Karpas-422 (cell line): ENCODE results near the gene AJAP1. TPM values are rescaled to one million over a fixed set of nuclear protein-coding genes. Genes with fewer than 3 reads are reported as not detected.

Source experiments
- DNase-seq: peaks from one replicate; pipeline ENCODE4 v3.0.0-alpha.2; 2015
- H2AFZ ChIP-seq: fragments of 200-600 bp; sonication (generic); 2 replicates; pipeline ENCODE4 v1.6.1; 2014; ENCODE audit warnings: antibody characterized with exemption, low read length, mixed read lengths
- H3K27ac ChIP-seq: fragments of 200-600 bp; sonication (generic); 2 replicates; pipeline ENCODE4 v1.5.1; 2014; ENCODE audit warnings: mild to moderate bottlenecking, low read length, moderate library complexity
- H3K27me3 ChIP-seq: fragments of 200-600 bp; sonication (generic); 2 replicates; pipeline ENCODE4 v1.6.1; 2014; ENCODE audit warnings: low read length, mixed read lengths
- H3K36me3 ChIP-seq: fragments of 200-600 bp; sonication (generic); 2 replicates; pipeline ENCODE4 v1.6.1; 2014; ENCODE audit warnings: low read length, mixed read lengths; ENCODE audit not compliant: insufficient read depth
- H3K4me1 ChIP-seq: fragments of 200-600 bp; sonication (generic); 2 replicates; pipeline ENCODE4 v1.6.1; 2014; ENCODE audit warnings: mild to moderate bottlenecking, low read length, mixed read lengths
- H3K4me2 ChIP-seq: fragments of 200-600 bp; sonication (generic); 2 replicates; pipeline ENCODE4 v1.6.1; 2014; ENCODE audit warnings: low read length, low read depth, mild to moderate bottlenecking; ENCODE audit not compliant: poor library complexity, severe bottlenecking
- H3K4me3 ChIP-seq: fragments of 200-600 bp; sonication (generic); 2 replicates; pipeline ENCODE4 v1.5.1; 2014; ENCODE audit warnings: mild to moderate bottlenecking, antibody characterized with exemption, low read length, mixed read lengths
- H3K79me2 ChIP-seq: fragments of 200-600 bp; sonication (generic); 2 replicates; pipeline ENCODE4 v1.6.1; 2014; ENCODE audit warnings: mild to moderate bottlenecking, low read length, mixed read lengths
- H3K9ac ChIP-seq: fragments of 200-600 bp; sonication (generic); 2 replicates; pipeline ENCODE4 v1.6.0; 2014; ENCODE audit warnings: low read length
- H3K9me2 ChIP-seq: fragments of 200-600 bp; sonication (generic), shearing (Covaris generic); replicated peaks from 2 replicates; pipeline ENCODE4 v1.6.0; 2014; ENCODE audit warnings: mild to moderate bottlenecking, low read length, moderate library complexity; ENCODE audit not compliant: insufficient read depth
- H3K9me3 ChIP-seq: fragments of 300-700, 200-600 bp; sonication (generic); 2 replicates; pipeline ENCODE4 v1.6.1; 2014; ENCODE audit warnings: low read length, mixed read lengths
- H4K20me1 ChIP-seq: fragments of 200-600 bp; sonication (generic); 2 replicates; pipeline ENCODE4 v1.6.1; 2014; ENCODE audit warnings: mild to moderate bottlenecking, antibody characterized with exemption, low read length, low read depth; ENCODE audit not compliant: insufficient read depth
- total RNA-seq: library from RNA; depleted of rRNA; stranded (reverse); fragments of >200 nt; shearing (Covaris generic); gene quantifications from 2 replicates; pipeline ENCODE4 v1.2.3, GENCODE V29; 2014; ENCODE audit warnings: low replicate concordance

AJAP1 gene
- total RNA-seq, 1 experiment from 2014 or later, result not detected

DNA sequence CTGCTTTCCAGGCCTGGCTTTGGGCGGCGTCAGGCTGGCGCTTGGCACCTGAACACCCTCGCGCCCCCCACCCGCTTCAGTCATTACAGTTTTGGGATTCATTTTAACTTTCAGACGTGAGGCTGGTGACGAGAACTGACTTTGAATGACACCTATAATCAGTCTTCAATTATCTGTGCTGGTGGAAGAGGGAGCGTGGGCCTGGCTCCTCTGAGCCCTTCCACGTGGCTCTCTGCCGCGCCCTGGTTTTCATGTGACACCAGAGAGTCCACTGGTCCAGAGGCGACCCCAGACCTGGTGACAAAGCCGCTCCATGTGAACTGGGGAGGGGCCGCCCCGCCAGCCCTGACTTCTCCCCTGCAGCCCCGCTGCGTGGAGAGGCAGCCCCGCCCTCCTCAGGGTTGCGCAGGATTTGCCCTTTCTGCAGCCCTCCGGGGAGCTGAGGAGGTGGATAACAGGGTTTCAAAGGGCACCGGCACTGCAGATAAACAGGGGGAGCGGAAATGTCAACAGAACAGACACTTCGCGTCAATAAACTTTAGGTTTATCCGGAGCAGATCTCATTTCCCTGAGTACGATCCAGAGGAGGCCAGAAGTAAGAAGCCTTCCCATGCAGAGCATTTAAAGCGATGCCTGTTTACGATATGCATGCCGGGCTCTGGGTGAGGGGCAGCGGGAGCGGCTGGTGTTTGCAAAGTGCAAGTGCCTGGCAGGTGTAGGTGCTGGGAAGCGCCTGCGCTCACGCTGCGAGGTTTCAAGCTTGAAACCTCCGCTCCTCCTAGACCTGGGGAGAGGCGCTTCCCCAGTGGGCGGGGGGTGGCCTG lies 56.4 kb downstream of the AJAP1 start:
- no peak overlapping the region for H3K9ac ChIP-seq
- H3K4me2 ChIP-seq, result no peak overlapping the region
- no peak overlapping the region for H3K27ac ChIP-seq
- no peak overlapping the region for H3K4me3 ChIP-seq
- no peaks in the 10 kb centered on the region for H3K79me2 ChIP-seq
- H2AFZ ChIP-seq, result no peak overlapping the region
- H3K4me1 ChIP-seq, result no peaks in the 10 kb centered on the region
- no peaks in the 10 kb centered on the region for H3K9me3 ChIP-seq
- H3K27me3 ChIP-seq, result no peaks in the 10 kb centered on the region
- no peaks in the 10 kb centered on the region for H3K36me3 ChIP-seq
- no peak for DNase-seq
- no peaks in the 10 kb centered on the region for H4K20me1 ChIP-seq
- no peaks in the 10 kb centered on the region for H3K9me2 ChIP-seq

DNA sequence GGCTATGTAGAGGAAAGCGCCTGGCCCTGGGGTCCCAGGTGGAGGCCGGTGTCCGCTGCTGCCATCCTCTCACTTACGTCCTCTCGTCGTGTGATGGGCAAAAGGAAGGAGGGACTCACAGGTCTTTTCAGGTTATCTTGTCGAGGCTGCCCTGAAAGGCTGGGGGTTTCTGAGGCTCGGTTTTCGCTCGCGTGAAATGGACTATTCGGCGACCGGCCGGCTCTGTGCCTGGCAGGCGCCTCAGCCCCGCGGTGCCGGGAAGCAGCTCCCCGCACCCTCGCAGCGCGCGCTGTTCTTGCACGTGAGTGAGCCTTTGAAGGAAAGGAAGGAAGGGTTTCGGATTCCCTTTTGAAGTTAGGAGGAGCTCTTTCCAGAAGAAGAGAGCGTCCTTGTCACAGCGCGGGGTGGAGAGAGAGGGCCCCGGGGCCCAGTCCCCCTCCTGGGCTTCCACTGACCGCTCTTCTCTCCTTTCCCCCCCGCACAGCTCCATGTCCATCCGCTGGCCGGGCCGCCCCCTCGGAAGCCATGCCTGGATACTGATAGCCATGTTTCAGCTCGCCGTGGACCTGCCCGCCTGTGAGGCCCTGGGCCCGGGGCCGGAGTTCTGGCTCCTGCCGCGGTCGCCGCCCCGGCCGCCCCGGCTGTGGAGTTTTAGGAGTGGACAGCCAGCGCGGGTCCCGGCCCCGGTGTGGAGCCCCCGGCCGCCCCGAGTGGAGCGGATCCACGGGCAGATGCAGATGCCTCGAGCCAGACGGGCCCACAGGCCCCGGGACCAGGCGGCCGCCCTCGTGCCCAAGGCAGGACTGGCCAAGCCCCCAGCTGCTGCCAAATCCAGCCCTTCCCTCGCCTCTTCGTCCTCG lies 57.2 kb downstream of the AJAP1 start:
- no peak overlapping the region for H2AFZ ChIP-seq
- no peak overlapping the region for H3K4me2 ChIP-seq
- no peaks in the 10 kb centered on the region for H3K27me3 ChIP-seq
- no peak overlapping the region for H3K27ac ChIP-seq
- H3K9ac ChIP-seq, result no peak overlapping the region
- no peak overlapping the region for H3K4me3 ChIP-seq
- no peaks in the 10 kb centered on the region for H3K79me2 ChIP-seq
- DNase-seq, result no peak
- H3K9me3 ChIP-seq, result no peaks in the 10 kb centered on the region
- H4K20me1 ChIP-seq, result no peaks in the 10 kb centered on the region
- H3K36me3 ChIP-seq, result no peaks in the 10 kb centered on the region
- H3K4me1 ChIP-seq, result no peaks in the 10 kb centered on the region
- no peaks in the 10 kb centered on the region for H3K9me2 ChIP-seq

DNA sequence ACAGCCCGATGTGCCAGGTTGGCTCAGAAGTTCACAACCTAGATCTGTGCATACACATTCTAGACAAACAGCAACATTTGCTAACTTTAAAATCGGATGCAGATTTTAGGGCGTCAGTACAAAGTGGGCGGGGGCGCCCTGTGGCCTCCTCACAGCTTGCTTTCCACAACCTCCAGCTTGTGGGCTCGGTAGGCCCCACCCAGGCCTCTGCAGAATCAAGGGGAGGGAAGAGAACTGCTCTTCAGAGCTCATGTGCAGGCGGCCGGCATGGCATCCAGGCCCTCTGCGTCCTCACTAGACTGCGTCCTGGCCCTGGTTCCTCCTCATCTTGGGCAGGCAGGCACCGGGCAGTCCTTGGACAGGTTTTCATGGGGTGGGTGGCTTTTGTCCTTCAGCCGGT lies 59.3 kb downstream of the AJAP1 start:
- no peaks in the 10 kb centered on the region for H3K9me2 ChIP-seq
- H3K4me3 ChIP-seq, result no peak overlapping the region
- DNase-seq, result no peak
- no peak overlapping the region for H3K9ac ChIP-seq
- H2AFZ ChIP-seq, result no peak overlapping the region
- H3K4me1 ChIP-seq, result no peaks in the 10 kb centered on the region
- no peak overlapping the region for H3K4me2 ChIP-seq
- no peaks in the 10 kb centered on the region for H3K36me3 ChIP-seq
- H3K27me3 ChIP-seq, result no peaks in the 10 kb centered on the region
- H4K20me1 ChIP-seq, result no peaks in the 10 kb centered on the region
- H3K9me3 ChIP-seq, result no peaks in the 10 kb centered on the region
- H3K79me2 ChIP-seq, result no peaks in the 10 kb centered on the region
- H3K27ac ChIP-seq, result no peak overlapping the region

DNA sequence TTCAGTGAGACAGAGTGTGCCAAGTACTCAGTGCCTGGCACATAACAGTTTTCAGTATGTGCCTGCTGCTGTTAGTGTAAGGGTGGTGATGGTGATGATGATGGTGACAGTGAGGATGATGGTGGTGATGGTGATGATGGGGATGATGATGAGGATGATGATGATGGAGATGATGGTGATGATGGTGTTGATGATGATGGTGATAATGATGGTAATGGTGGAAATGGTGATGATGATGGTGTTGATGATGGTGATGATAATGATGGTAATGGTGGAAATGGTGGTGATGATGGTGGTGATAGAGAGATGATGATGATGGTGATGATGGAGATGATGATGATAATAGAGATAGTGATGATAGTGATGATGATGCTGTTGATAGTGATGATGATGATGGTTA lies 62.0 kb downstream of the AJAP1 start:
- H3K9ac ChIP-seq, result no peak overlapping the region
- H2AFZ ChIP-seq, result no peak overlapping the region
- H4K20me1 ChIP-seq, result no peaks in the 10 kb centered on the region
- H3K36me3 ChIP-seq, result no peaks in the 10 kb centered on the region
- no peaks in the 10 kb centered on the region for H3K9me3 ChIP-seq
- no peak overlapping the region for H3K27ac ChIP-seq
- H3K4me3 ChIP-seq, result no peak overlapping the region
- DNase-seq, result no peak
- no peak overlapping the region for H3K4me2 ChIP-seq
- no peaks in the 10 kb centered on the region for H3K9me2 ChIP-seq
- H3K4me1 ChIP-seq, result no peaks in the 10 kb centered on the region
- H3K79me2 ChIP-seq, result no peaks in the 10 kb centered on the region
- H3K27me3 ChIP-seq, result no peaks in the 10 kb centered on the region

DNA sequence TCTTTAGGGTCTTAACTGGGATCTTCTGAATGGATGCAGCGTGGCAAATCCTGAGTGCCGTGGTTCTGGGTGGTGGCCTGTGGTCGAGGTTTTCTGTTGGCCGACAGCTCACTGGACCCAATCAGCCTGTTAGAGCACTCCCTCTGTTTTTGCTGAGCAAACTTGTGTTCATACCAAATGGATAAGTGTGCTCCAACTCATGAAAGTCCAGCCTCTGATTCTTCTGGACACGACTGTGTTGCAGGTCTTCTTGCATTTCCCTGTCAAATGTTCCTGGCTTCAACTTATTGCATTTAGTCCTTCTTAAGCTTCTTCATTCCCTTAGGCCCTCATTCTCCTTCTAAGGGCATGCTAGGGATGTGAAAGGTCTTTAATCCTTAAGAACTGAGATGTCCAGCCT lies 63.7 kb downstream of the AJAP1 start:
- Histone ChIP-seq H3K27me3 (no peaks in the 10 kb centered on the region), H3K9me2 (no peaks in the 10 kb centered on the region), H3K9ac (no peak overlapping the region), H3K79me2 (no peaks in the 10 kb centered on the region), H4K20me1 (no peaks in the 10 kb centered on the region), H3K27ac (no peak overlapping the region), H3K4me2 (no peak overlapping the region), H3K9me3 (no peaks in the 10 kb centered on the region), H3K4me3 (no peak overlapping the region), H3K4me1 (no peaks in the 10 kb centered on the region), H3K36me3 (no peaks in the 10 kb centered on the region), H2AFZ (no peak overlapping the region)
- no peak for DNase-seq

DNA sequence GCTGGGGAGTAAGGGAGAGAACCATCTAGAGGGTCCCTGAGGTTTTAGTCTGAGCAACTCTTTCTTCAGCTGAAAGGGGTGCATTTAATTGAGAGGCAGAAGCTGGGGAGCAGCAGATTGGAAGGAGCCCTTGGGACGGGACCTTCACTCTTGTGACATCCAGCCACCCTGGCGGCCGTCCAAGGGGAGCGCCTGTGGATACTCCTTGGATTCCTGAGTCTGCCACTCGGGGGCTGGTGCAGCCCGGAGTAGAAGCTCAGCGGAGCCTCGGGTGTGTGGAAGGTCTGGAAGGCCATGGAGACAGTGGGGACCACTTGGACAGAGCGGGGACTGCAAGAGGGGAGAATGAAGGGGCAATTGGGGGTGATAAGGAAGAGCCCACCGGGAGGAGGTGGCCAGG lies 68.7 kb downstream of the AJAP1 start:
- DNase-seq, result no peak
- Histone ChIP-seq H3K27me3 (no peaks in the 10 kb centered on the region), H3K4me1 (peaks cover 6% of the 10 kb centered on the region), H2AFZ (no peak overlapping the region), H3K9me3 (no peaks in the 10 kb centered on the region), H3K4me2 (no peak overlapping the region), H3K79me2 (no peaks in the 10 kb centered on the region), H3K27ac (no peak overlapping the region), H3K4me3 (no peak overlapping the region), H3K36me3 (no peaks in the 10 kb centered on the region), H3K9me2 (no peaks in the 10 kb centered on the region), H4K20me1 (no peaks in the 10 kb centered on the region), H3K9ac (no peak overlapping the region)

DNA sequence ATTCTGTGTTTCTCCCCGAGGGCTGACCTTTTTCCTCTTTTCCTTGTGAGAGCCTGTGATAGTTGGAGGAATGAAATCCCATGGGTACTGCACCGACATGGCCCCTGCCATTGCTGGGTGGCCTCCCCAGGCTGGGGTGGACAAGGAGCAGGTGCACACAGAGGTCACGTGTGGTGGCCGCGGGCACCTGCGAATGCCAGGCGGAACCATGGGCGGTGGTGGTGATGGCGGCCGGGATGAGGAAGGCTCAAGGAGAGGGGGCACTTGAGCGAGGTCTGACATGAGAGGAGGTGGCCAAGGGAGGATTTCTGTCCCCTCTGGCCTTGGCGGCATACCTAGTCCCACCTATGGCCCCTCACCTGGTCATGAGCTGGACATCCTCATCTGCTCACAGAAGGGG lies 69.6 kb downstream of the AJAP1 start:
- Histone ChIP-seq H3K9me2 (no peaks in the 10 kb centered on the region), H3K36me3 (no peaks in the 10 kb centered on the region), H3K79me2 (no peaks in the 10 kb centered on the region), H2AFZ (no peak overlapping the region), H3K4me2 (no peak overlapping the region), H4K20me1 (no peaks in the 10 kb centered on the region), H3K27ac (no peak overlapping the region), H3K4me3 (no peak overlapping the region), H3K9ac (no peak overlapping the region), H3K4me1 (peaks cover 6% of the 10 kb centered on the region), H3K27me3 (no peaks in the 10 kb centered on the region), H3K9me3 (no peaks in the 10 kb centered on the region)
- no peak for DNase-seq

DNA sequence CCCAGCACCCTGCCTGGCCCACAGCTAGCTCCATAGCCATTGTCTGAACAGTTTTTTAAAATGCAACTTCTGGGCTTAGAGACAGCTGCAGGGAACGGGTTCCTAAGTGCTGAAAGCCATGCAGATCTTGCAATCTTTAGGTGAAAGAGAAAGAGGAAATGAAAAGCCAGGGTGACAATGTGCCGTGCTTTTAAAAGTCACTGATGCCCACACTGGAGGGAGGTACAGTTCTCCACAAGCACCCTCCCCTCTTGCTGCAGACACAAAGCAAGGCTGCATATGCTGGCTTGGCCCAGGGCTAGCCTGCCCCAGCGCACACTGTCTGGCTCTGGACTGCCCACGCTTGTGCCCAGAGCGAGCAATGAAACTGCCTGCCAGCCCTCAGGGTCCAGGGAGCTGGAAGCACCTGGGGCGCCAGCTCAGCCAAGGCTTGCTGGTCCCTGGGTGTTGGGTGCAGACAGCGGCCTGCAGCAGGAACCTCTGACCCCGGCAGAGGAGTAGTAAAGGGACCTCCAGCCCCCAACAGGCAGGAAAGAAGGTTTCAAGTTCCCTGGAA lies 70.4 kb downstream of the AJAP1 start:
- H3K9me3 ChIP-seq, result no peaks in the 10 kb centered on the region

More for the DNA sequence above, 70.4 kb downstream of the AJAP1 start:
- no peak overlapping the region for H3K27ac ChIP-seq
- no peak overlapping the region for H2AFZ ChIP-seq
- DNase-seq, result no peak
- no peak overlapping the region for H3K4me2 ChIP-seq
- no peak overlapping the region for H3K9ac ChIP-seq
- no peak overlapping the region for H3K4me3 ChIP-seq
- peaks cover 6% of the 10 kb centered on the region for H3K4me1 ChIP-seq
- no peaks in the 10 kb centered on the region for H3K27me3 ChIP-seq
- no peaks in the 10 kb centered on the region for H3K36me3 ChIP-seq
- H3K79me2 ChIP-seq, result no peaks in the 10 kb centered on the region
- no peaks in the 10 kb centered on the region for H4K20me1 ChIP-seq
- no peaks in the 10 kb centered on the region for H3K9me2 ChIP-seq
